ENCODE data around the gene MTMR6. TPM values are rescaled to one million over a fixed set of nuclear protein-coding genes. Genes with fewer than 3 reads are reported as not detected.

Gene MTMR6
- total RNA-seq, 6 experiments from 2014 or later = 23.5 to 31.0 (median 28.4) TPM

GRCh38 chr13:25300861-25301346 is 13.6 kb upstream of the MTMR6 start:
- DNase-seq = no peak
- Mint-ChIP-seq H3K4me3 (peak overlapping the region; percentile 97), H3K27me3 (ENCODE audit: insufficient read depth) (peaks cover 1% of the 10 kb centered on the region), H3K4me1 (ENCODE audit: low read depth) (peaks cover 31% of the 10 kb centered on the region), H3K36me3 (ENCODE audit: low read depth) (peaks cover 23% of the 10 kb centered on the region), H3K27ac (peak overlapping the region; percentile 93), H3K9me3 (no peaks in the 10 kb centered on the region)
- no peak for TF ChIP-seq CTCF (IDR thresholded peaks at IDR 0.05)

DNA sequence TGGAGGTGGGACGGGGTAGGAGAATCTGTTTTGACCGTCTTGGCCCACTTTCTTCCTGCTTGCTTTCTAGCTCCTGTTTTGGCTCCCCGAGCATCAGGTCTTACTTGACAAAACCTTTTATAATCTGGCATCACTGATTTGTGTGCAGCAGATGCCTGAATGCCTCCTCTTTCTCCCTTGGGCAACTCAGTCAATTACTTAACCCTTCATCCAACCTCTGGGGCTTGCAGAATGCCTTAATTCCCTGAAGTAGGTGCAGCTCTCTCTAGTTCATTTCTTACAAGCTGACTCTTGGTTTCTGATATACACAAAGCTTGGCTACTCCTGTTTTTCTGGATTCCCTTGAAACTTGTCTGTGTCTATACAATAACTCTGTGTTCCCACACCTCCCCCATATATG is 8.4 kb upstream of the MTMR6 start:
- TF ChIP-seq CTCF (IDR thresholded peaks at IDR 0.05) = no peak
- Mint-ChIP-seq H3K27ac (no peak overlapping the region), H3K4me1 (ENCODE audit: low read depth) (no peaks in the 10 kb centered on the region), H3K36me3 (ENCODE audit: low read depth) (no peaks in the 10 kb centered on the region), H3K4me3 (no peak overlapping the region), H3K9me3 (no peaks in the 10 kb centered on the region), H3K27me3 (ENCODE audit: insufficient read depth) (no peaks in the 10 kb centered on the region; the same call in none of the 2 replicates)
- DNase-seq = no peak

GRCh38 chr13:25295228-25295627 is 7.9 kb upstream of the MTMR6 start:
- no peaks in the 10 kb centered on the region for H3K4me1 Mint-ChIP-seq (ENCODE audit: low read depth)
- H3K27me3 Mint-ChIP-seq (ENCODE audit: insufficient read depth) = no peaks in the 10 kb centered on the region; the same call in none of the 2 replicates
- H3K4me3 Mint-ChIP-seq = no peak overlapping the region
- DNase-seq = no peak
- no peaks in the 10 kb centered on the region for H3K9me3 Mint-ChIP-seq
- H3K27ac Mint-ChIP-seq = no peak overlapping the region
- no peaks in the 10 kb centered on the region for H3K36me3 Mint-ChIP-seq (ENCODE audit: low read depth)
- TF ChIP-seq CTCF (IDR thresholded peaks at IDR 0.05) = no peak

DNA sequence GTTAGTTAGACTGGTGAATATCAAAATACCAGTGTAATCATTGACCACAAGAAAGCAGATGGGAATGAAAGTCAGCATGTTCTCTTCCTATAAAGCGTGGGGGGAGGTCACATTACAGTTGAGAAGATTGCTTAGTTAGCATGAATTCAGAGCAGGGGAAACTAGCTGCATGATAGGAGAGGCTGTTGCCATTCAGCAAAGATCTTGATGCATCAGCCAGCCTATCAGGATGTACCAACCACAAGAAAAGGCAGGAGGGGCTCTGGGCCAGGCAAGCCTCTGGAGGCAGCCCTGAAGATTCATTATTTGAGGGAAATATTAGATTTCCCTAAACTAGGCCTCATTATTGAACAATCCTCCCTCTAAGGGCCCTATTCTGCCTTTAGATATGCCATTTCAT is 5.0 kb upstream of the MTMR6 start:
- H3K4me1 Mint-ChIP-seq (ENCODE audit: low read depth) = no peaks in the 10 kb centered on the region
- H3K27me3 Mint-ChIP-seq (ENCODE audit: insufficient read depth) = peaks cover 2% of the 10 kb centered on the region
- H3K4me3 Mint-ChIP-seq = no peak overlapping the region
- TF ChIP-seq CTCF (IDR thresholded peaks at IDR 0.05) = no peak
- DNase-seq = no peak
- H3K27ac Mint-ChIP-seq = no peak overlapping the region
- no peaks in the 10 kb centered on the region for H3K36me3 Mint-ChIP-seq (ENCODE audit: low read depth)
- no peaks in the 10 kb centered on the region for H3K9me3 Mint-ChIP-seq

DNA sequence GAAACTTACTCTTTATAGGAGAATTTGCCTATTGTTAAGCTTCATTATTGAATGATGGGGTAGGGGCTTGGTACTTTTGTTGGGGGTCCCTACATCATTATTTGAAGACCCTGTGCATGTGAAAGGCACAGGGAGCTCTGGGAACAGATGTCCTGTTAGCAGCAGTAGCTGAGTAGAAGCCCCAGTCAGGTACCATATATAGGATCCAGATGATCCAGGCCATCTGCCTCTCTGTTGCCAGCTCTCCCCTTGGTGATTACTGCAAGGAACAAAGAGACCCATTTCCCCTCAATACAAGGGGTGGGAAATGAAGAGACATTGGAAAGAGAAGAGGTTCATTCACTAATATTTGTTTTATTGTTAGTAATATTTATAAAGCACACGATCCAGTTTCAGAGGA is 4.4 kb upstream of the MTMR6 start:
- peaks cover 4% of the 10 kb centered on the region for H3K27me3 Mint-ChIP-seq (ENCODE audit: insufficient read depth)

More for the DNA sequence above, 4.4 kb upstream of the MTMR6 start:
- peaks cover under 1% of the 10 kb centered on the region for H3K36me3 Mint-ChIP-seq (ENCODE audit: low read depth)
- TF ChIP-seq CTCF (IDR thresholded peaks at IDR 0.05) = no peak
- H3K27ac Mint-ChIP-seq = no peak overlapping the region
- H3K4me3 Mint-ChIP-seq = no peak overlapping the region
- no peak for DNase-seq
- no peaks in the 10 kb centered on the region for H3K9me3 Mint-ChIP-seq
- H3K4me1 Mint-ChIP-seq (ENCODE audit: low read depth) = no peaks in the 10 kb centered on the region
